SK-N-MC (cell line): Measurements from ENCODE around the gene MAU2.

Experiments used
- DNase-seq: peaks from one replicate; pipeline ENCODE4 v3.0.0-alpha.2; 2011; ENCODE audit warnings: low read depth, low spot score
- H3K27ac ChIP-seq: fragments of 200-600 bp; sonication (generic); 2 replicates; pipeline ENCODE4 v1.5.1; 2016; ENCODE audit warnings: mixed run types
- H3K36me3 ChIP-seq: fragments of 200-600 bp; sonication (generic); 2 replicates; pipeline ENCODE4 v1.6.1; 2017; ENCODE audit warnings: antibody characterized with exemption, low read length, mixed read lengths; ENCODE audit not compliant: insufficient read depth
- H3K4me3 ChIP-seq: fragments of 200-600 bp; sonication (generic); 2 replicates; pipeline ENCODE4 v1.5.1; 2016
- H3K9ac ChIP-seq: fragments of 200-600 bp; sonication (generic); 2 replicates; pipeline ENCODE4 v1.8.0; 2017; ENCODE audit warnings: mixed run types, mixed read lengths; ENCODE audit not compliant: insufficient read length
- H3K9me3 ChIP-seq: fragments of 200-600 bp; sonication (generic); 2 replicates; pipeline ENCODE4 v1.6.1; 2017; ENCODE audit warnings: low read depth, mild to moderate bottlenecking, antibody characterized with exemption, low read length, moderate library complexity, mixed read lengths
- EZH2 ChIP-seq: fragments of 200-600 bp; sonication (generic); IDR thresholded peaks from one replicate; pipeline ENCODE4 v1.6.1; 2017; ENCODE audit warnings: antibody characterized with exemption
- FOXP2 ChIP-seq: optimal IDR thresholded peaks from 2 replicates; pipeline ENCODE3; 2011; ENCODE audit warnings: mild to moderate bottlenecking, moderate library complexity; ENCODE audit not compliant: insufficient read depth; ENCODE audit errors: extremely low read length, control extremely low read depth
- POLR2AphosphoS5 ChIP-seq: IDR thresholded peaks from 2 replicates; pipeline ENCODE4 v1.6.1; 2012; ENCODE audit warnings: mild to moderate bottlenecking, low read depth, low read length, borderline replicate concordance

MAU2 gene

DNA sequence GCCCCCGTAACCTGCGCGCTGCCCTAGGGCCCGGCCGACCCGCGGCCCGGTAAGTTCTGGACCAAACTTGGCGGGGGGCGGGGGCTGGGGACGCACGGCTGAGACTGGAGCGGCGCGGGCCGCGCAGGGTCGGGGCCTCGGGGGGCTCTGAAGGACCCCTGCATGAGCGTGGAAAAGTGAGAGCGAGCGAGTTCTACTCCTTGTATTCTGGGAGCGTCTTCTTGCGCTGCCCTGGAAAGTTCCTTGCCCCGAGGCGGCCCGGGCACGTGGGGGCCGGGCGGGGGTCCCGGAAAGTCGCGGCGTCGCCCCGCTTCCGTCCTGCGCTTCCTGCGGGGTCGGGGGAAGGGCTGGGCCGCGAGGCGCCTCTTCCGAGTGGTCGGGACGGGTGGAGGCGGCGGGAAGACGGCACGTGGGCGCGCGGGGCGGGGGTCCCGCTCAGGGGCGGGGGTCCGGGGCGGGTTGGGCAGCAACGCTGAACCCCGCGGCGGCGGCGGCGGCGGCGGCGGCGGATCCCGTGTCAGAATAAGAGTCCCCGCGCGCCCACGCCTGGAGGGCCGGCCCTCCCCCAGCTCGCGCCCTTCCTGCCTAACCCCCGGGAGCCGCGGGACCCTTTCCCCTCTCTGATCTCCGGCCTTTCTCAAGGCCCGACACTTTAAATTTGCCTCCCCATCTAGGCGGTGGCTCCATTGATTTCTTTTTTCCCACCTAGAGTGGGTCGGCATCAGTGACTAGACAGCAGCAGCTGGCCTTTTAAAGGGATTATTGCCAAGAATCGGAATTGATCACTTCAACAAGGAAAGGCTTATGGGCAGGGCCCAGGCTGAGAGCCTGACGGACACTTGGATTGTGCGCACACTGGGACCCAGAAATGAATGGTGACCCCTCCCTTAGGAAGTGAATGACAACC lies 85.6 kb downstream of the MAU2 start:
- DNase-seq: no peak
- H3K9ac ChIP-seq: peak overlapping the region; percentile 87
- H3K27ac ChIP-seq: peak overlapping the region; percentile 83
- H3K4me3 ChIP-seq: peak overlapping the region; percentile 96
- TF ChIP-seq POLR2AphosphoS5 (0 out of 2 replicates have a peak, but pooled peaks have one; percentile 25), FOXP2 (no peak), EZH2 (no peak)
- no peaks in the 10 kb centered on the region for H3K9me3 ChIP-seq
- peaks cover 5% of the 10 kb centered on the region for H3K36me3 ChIP-seq

DNA sequence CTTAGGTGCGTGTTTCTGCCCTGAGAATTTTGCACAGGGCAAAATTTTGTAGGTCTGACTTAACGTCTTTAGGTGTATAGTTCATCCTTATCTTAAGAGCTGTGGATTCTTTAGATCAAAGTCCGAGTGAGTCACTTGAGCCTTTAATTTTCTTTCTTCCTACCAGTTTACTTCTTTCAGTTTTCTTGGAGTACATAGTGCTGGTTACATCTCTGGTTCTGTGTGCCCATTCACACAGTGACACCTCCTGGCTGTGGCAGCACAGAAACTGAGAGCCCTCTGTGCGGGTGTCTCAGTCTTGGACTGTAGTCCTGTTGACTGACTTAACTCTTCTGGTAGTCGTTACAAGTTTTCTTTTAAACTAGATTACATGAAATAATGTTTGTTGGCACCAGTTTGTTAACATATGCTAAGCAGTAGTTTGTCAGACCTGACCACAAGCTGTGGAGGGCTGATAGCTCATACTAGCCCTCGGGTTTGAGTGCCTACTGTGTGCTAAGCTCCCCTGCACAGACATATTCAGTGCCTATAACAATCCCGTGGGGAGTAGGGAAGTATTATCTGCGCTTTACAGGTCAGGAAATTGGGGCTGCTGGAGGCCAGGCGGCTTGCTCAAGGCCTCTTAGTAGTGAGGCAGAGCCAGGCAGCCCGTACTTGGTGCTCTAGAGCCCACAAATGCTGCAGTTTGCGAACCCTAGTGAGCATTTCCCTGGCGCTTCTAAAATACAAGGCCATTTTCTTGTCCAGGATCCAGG lies 86.4 kb downstream of the MAU2 start:
- Histone ChIP-seq H3K36me3 (peaks cover 10% of the 10 kb centered on the region), H3K9ac (peak overlapping the region; percentile 85), H3K4me3 (peak overlapping the region; percentile 96), H3K9me3 (no peaks in the 10 kb centered on the region), H3K27ac (peak overlapping the region; percentile 72)
- TF ChIP-seq FOXP2: no peak
- TF ChIP-seq EZH2: no peak
- no peak for TF ChIP-seq POLR2AphosphoS5
- no peak for DNase-seq

DNA sequence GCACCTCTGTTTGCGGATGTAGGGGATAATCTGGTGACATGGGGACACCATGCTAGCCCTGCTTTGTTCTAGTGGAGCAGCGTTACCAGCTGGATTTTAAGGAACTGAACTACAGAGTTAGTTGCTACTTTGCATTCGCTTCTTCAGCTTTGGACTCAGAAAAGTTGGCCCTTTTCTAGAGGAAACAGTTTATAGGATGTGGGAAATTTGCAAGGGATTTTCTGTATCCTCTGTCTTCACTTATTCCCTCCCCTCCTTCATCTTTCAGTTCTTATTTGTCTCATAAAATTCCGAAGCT lies 87.0 kb downstream of the MAU2 start:
- DNase-seq: no peak
- Histone ChIP-seq H3K4me3 (peak overlapping the region; percentile 96), H3K9ac (peak overlapping the region; percentile 85), H3K36me3 (peaks cover 10% of the 10 kb centered on the region), H3K27ac (peak overlapping the region; percentile 72), H3K9me3 (no peaks in the 10 kb centered on the region)
- TF ChIP-seq EZH2: no peak
- TF ChIP-seq POLR2AphosphoS5: no peak
- no peak for TF ChIP-seq FOXP2
